ENCODE results near the gene ADAM19.

ADAM19 gene

DNA sequence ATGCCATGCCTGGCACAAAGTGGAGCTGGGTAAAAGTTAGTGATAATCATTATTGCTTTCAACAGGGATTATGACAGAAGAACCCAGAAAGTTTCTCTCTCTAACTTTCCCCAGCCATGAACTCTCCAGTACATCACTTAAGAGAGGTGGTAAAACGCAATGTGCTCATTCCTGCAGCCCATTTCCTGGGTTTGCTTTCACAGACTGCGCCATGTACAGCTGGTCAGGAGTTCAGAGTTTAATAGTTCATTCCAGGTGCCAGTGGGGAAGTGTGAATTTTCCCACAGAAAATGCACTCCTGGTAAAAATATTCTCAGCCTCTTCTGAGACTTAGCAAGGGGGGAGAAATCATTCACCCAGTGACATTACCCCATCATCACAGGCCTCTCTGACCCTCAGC is 35.5 kb downstream of the ADAM19 start:
- no peak for DNase-seq

DNA sequence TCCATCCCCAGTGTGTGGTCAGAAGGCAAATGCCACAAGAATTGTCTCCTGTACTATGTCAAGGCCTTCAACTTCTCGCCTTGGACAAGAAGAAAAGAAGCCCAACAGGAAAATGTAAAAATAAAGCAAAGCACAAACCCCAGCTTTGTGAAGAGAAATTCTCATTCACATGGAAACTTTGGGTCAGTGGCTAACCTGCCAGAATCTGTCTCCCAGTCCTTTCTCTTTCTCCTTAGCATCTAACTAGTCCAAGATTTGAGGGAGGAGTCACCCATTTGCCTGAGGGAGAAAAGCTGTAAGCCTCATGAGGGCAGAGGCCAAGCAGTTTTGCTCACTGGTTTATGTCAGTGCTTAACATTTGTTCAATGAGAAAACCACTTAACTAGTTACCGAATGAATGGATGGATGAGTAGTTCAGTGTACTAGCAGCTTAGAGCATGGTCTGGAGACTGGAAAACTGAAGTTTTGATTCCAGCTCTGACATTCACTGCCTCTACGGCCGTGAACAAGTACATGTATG is 36.0 kb downstream of the ADAM19 start:
- DNase-seq, result no peak

DNA sequence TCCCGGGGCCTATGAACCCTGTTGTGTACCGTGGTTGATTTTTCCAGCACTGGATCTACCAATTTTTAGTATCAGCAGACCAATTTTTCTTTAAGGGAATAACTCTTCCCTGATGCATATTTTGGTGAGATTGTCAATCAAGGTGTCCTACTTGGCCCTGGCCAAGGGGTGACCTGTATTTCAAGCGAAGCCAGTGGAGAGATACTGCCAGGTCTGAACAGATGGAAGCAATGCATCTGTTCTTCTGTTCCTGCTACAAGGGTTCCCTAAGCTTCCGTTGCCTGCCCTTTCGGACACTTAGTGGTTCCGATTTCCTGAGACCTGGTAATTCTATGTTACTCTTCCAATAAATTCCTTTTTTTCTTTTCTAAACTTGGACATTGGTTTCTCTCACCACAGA is 37.3 kb downstream of the ADAM19 start:
- no peak for DNase-seq

DNA sequence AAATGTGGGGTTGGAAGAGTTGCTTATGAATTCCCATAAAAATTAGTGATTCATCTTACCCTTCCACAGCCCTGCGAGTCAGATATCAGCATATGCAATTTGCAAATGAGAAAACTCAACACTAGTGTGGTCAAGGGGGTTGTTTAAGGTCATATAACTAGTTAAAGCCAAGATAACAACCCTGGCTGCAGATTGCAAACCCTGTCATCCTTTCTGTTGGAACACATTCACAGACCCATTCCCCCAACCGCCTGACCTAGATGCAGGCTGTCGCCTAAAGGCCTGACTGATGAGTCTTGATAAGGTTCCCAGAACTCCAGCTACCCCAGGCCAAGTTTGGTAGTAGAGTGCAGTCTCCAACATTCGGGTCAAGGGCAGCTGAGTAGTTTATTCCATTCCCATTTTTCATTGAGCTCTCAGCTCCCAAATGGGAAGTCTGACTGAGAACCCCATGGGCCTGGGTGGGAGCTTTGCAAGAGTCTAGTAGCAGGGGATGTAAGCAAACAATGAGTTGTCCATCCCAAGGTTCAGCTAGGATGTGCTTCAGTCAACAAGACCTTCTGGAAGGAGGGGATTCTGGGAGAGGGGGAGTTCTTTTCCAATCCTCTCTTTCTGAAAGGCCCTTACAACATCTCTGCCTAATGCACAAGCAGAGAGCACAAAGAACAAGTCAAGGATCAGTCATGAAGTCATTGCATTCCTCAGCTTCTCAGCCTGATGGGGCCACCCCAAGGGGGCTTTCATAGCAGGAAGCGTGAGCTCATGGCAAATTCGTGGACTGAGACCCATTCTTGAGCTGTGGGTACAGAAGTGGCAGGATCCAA is 40.3 kb downstream of the ADAM19 start:
- no peak for DNase-seq

DNA sequence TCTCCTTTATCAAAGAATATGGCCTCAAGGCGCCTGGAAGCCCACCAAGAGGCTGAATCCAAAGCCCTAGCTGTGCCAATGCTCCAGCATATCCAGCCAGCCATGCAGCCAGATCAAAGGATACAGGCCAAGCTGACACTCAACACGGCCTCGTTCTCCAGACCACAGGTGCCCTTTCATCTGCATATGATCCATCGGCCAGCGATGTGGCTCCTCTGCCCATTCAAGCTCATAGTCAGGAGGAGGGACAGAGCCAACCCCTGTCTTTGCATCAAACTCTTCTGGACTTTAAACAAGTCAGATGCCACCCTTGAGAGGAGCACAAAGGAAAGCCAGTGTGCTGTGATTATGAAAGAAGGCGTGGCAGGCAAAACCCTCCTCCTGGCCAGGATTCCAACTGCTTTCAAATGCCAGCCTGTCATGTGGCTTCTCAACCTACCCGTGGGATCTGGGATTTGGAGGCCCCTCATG is 42.5 kb downstream of the ADAM19 start:
- no peak for DNase-seq

DNA sequence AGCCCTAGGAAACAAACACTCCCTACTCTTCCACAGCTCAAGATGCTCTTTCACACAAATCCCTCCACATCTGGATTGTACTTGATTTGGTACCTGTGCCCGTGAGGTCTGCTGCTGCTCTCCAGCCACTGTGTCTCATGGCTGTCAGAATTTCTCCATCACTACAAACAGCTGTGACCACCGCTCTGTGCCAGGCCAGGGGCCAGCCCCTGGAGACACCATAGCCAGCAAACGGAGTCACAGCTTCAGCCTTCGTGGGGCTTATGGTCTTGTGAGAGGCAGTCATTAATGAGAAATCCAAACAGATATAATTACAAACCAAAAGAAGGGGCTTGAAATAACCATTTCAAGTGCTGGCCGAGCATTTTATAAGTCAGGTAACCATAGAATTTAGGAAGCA is 43.6 kb downstream of the ADAM19 start:
- DNase-seq, result no peak

DNA sequence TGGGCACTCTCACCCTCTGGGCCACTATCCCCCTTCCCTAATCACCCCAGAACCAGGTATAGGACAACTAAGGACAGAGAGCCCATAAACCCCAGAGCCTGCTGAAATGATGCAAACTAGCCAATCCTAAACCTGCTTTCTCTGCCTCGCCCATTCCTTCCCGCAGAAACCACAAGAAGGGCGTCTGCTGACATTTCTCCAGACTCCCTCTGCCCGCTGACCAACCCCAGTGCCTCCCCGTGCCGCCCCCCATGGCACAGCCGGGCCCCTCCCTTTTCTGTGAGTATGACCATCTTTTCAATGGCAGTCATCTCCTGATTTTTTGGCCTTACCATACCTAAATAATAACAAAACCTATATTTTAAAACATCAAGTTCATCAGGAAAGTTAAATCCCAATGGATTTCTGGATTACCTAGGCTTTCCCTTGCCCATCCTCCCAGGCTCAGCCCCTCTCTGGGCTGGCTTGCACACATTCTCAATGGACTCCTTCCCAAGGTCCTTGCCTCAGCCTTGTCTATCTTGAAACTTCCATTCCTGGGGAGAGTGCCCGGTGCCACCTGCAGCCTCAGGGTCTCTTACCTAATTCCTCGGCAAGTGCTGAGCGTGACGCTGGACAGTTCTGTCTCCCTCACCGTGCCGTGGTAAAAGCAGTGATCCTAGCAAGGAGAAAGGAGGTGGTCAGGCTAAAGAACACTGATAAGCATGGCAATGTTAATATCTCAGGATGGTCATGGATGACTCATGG is 45.2 kb downstream of the ADAM19 start:
- no peak for DNase-seq

DNA sequence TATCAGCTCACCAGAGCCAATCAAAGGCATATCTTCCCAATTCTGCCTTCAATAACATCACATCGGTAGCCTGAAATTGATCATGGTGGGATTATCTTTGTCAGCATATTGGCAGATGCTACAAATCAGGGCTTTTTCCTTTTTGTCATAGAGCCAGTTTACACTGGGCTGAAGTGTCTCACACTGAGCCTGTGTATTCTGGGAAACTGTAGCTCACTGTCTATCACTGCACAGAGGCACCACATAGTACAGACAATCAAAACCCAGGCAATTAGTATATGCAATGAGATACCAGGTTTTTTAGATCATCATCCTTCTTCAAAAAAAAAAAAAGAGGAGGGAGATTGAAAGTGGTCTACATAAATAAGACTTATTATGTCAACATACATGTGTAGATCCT is 46.6 kb downstream of the ADAM19 start:
- no peak for DNase-seq

DNA sequence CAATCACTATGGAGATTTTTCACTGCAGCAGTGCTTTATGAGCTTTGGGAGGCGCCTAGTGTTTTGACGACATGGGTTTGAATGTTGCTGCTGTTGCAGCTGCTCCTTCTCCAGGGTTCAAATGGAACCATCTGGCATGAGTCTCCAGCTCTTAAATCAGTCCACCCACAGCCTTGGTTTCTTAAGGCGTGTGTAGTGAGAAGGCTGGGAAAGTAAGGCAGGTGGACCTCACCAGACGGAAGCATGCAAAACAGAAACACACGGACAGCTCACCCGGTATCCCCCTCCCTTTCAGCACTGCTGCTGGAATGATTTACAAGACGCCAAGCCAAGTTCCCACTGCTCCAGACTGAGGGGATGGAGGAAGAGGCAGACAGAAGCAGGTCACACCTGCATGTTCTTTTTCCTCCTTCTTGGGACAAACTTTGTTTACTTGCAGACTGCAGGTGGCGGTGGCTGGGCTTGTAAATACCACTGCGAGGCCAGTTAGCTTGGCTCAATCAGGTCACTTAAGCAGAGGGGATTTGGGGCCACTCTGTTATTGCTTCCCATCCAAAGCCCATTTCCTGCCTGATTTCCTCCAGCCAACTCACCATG is 47.4 kb downstream of the ADAM19 start:
- no peak for DNase-seq

DNA sequence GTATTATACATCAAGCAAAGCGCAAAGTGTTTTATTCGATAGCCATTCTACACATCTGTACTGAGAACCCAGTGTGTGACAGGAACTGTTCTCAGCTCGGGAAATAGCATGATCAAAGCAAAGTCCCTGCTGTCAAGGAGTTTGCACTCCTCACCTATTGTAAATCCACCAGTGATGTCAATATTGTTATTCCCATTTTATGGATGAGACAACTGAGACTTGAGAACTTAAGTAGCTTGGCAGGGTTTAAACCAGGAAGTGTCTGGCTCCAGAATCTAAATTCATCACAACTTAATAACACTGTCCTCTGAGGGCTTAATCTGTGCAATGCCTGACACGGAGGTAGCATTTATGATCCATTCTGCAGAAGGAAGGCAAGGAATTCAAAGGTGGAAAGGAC is 50.7 kb downstream of the ADAM19 start:
- no peak for DNase-seq

DNA sequence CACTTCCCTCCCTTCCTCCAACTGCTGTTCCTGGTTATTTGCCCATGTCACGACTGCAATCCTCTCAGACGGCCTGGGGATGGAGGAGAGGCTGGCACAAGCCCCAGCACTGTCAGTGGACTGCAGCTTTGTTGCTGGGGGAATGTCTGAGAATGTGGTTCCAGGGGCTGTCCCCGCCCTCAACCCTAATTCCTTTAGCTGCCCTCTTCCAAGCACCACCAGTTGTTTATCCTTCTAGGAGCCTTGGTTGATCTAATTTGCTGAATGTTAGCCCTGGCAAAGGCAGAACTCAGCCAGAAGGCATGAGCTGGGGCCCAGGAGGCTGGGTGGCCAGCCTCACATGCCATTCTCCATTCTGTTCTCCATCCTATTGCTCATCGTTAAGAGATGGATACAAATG is 51.6 kb downstream of the ADAM19 start:
- DNase-seq, result no peak

DNA sequence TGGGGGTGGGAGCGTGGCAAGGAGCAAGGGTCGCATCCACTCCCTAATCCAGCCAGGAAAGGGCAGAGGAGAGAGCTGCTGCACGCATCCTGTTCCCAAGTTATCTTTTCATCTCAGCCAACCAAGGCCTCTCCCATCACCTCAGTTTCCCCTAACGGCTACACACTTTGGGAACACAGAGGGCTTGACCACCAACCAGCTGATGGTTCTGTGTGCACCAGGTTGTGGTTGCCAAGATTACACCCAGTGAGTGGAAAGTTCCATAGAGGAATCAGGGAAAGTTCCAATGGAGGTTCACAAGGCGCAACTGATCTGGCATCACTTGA is 53.9 kb downstream of the ADAM19 start:
- no peak for DNase-seq

DNA sequence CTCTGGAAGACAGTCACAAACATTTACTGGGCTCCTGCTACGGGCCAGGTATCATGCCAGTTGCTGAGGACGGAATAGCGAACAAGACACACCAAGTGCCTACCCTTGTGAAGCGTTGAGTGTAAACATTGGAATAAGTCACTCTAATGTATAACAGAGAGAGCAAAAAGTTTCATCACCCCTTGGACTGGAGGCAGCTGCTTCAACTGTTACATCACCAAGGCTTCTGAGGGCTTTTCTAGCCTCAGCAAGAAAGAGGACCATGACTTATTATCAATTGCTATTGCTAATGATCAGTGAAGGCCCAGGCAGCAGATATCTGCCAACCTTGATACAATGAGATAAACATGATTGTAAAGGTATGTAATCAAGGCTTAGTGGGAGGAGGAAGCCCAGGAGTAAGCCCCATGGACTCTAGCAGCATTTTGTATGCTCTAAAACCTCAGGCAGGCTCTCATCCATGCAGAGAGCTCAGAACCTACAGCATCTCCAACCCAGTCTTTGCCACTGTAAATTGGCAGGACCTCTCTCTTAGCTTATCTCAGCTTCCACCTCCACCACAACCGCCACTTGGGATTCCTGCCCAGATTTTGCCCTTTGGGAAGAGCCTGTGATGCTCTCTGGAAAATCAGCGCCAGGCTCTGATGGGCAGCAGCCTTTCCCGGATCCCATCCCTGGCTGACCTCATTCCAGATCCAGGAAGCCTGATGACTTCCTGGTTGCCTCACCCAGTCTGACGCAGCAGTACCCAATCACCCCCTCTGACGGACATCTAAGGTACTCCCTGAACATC is 54.5 kb downstream of the ADAM19 start:
- no peak for DNase-seq

DNA sequence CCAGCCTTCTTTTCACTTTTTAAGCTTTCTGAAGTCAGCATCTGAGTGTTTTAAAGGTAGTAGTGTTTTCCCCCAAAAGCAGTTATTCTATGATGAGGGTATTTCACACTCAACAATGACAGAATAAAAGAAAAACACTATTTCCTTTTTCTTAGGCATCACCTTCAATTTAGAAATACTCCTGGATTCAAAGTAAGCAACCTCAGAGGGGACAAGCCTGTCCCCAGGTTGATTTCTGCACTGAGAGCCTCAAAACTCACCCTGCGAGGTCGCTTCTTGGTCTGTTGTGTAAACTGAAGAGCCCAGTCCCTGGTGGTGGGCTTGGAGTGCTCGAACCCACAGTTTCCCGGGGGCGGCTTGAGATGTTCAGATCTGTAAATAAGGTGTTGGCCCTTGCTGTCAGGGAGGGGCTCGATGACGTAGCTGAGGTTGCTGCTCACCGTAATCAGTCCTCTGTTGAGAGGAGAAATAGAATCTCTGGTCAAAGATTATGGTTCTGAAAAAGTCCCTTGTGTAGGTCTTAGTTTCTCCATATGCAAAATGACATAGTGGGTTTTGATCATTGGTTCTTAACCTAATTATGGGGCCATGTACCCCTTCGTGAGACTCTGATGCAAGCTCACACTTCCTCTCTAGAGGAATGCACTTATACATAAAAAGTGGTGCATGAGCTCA is 55.9 kb downstream of the ADAM19 start:
- DNase-seq, result no peak

DNA sequence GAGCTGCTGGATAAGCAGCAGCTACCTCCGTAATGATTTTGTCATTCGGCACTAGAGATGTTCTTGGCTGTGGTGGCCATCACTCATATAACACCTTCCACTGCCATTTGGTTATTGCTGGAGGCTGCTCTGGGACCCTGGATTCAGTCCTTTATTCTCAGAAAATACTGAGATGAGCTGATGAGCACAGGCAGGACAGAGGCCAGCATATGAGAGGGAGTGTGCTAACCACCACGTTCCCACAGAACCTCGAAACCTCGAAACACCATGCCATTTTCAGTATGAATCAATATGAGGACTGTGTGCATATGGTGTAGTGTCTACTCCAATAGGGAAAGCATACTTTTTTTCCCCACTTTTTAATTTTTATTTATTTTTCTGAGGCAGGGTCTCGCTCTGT is 56.6 kb downstream of the ADAM19 start:
- no peak for DNase-seq

DNA sequence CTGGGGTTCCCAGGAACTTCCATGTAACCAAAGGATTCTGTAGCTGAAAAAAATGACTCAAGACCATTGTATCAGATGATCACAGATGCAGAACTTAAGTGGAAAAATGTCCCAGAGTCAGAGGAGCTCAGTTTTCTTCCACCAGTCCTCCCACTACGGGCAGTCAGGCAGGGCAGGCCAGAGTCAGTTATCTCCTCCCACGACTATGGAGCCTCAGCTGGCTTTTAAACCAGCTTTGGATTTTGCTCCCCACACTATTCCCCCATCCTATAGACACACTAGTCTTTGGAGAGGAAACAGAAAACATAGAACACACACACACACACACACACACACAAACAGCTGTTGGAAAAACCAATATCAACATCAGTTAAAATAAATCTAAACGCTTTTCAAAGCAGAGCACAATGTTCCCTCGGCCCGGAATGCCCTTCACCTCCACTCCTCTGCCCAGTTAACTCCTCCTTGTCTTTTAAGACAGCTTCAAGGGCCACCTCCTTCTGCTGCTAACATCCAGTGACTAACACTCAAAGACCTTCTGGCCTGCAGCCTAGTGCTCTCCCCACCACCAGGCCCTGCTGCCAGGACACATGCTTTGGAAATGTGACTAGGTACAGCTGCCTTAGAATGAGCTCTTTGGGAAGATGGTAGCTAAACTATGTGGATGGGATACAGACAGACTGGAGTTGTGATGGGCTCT is 58.8 kb downstream of the ADAM19 start:
- DNase-seq, result no peak

DNA sequence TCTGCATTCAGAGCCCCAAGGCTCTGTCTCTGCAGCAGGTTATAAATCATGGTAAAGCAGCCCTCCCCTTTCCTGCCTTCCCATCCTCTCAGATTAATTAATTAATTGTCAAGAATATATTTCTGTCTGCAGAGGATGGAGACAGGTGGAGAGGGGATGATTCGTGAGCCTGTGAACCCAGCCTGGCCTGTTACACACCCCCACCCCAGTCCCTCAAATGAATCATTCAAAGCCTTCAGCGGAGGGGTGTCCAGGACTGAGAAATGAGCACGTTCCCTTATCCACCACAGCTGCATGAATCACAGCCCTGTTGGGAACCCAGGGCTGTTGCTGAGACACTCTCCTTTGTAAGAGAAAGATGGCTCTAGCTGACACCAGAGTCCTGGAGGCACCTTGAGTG is 59.6 kb downstream of the ADAM19 start:
- no peak for DNase-seq

DNA sequence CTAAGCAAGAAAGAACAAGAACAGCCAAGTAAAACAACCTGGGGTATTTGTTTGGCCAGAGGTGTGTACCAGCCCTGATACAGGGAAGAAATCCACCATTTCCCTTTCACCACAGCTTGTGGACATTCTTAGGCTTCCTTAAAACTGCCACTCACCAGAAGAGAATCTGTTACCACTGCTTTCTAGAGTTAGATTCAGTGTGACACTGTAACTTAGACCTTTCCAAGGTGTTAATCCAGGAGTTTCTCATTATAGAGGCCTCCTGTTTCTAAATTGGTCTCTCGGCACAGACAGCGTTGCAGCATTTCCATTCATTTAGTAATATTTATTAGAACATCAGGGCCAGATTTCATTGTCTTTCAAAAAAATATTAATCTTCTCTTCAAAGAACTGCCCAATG is 60.6 kb downstream of the ADAM19 start:
- DNase-seq, result no peak

DNA sequence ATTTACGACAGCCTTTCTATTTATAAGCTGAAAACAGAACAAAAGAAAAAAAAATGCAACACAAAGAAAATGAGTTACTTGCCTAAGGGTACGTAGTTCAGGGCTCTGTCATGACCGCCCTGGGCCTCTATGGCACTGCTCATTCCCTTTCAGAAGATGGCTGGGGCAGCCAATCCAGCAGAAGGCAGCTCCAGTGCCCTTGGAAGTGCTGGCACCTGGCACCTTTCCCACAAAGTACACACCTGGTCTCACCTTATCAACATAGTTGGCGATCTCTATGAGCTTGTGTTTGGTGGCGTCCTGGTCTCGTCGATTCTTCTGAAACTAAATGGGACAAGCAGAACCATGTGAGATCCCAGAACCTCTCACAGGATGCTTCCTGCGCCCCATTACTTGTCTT is 62.4 kb downstream of the ADAM19 start:
- no peak for DNase-seq

DNA sequence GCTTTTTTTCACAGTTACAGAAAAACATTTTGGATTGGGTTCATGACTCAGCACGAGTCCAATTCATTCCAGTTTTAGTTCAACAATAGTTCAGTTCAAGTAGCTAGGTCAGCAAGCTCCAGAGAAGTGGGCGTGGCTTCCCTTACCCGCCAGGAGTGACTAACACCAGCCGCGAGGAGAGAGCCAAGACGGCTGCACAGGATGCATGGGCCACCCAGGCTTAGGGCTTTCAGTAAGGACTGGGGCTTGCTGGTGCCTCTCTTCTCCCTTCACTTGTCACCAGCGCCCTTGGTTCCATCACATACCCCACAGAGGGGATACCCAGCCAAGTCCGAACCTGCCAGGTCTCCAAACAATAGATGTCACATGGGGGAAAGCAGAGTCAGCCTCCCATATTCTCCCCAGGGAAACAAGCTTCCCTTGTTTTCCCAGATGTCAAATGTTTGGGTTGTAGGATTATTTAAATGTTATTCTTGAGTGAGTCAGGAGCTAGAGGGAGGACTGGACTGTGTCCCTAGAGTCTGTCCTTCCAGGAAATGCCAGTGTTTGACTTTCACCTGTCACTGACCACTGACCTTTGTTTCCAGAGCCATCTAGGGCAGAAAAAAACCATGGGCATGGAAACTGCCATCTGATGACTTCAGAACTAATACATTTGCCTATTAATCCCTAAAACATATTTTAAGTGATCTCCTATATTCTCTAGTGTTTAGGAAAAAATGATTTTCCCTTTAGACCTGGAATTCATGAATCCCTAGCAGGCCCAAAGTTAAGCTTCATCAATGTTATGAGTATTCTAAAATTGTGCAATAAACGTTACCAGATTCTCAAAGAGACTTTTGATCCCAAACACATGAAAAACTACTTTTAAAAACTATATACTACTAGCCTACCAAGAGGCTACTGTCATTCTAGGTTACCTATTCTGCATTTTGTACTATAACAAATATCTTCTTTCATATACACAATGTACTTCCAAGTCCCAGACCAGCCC is 63.6 kb downstream of the ADAM19 start:
- no peak for DNase-seq

DNA sequence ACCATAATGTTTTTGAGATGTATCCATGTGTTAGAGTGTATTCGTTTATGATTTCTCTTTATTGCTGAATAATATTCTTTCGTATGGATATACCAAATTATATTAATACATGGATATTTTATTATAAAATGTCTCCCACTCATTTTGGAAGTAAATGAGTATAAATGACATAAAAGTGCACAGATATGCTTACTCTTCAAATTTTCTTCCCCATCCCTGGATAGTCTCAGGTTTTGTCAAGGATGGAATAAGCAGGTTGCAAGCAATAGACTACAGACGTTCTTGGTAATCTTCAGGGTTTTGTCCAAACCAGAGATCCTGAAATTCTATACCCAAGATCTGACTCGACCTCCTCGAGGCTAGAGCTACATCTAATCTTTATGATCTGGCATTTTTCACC is 64.9 kb downstream of the ADAM19 start:
- DNase-seq, result no peak
